HG03159 (cell line): ENCODE measurements around the gene STX8.

Source experiments
- ATAC-seq: cut with Tn5 transposase; IDR thresholded peaks from one replicate; pipeline ENCODE4 v1.9.1; 2021; ENCODE audit warnings: mild to moderate bottlenecking, moderate library complexity; ENCODE audit not compliant: unreplicated experiment

STX8 gene

DNA sequence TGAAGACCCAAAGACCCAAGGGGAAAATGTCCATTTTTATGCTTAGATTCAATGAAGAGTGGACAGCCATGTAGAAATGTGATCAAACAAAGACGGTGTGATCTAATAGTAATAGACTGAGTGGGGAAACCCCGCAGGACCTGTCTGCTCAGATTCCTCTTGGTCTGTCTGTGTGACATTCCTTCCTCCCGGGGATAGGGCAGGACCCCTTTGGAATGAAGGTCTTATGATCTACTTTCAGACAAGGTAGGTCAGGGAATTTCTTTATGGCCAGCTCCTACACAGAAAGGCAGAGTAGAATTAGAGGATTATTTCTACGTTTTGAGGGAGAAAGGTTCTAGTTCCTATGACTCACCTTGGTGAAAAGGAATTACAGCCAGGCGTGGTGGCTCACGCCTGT is 267.6 kb downstream of the STX8 start:
- ATAC-seq = no peak

GRCh38 chr17:9307313-9307998 is 268.2 kb downstream of the STX8 start:
- no peak for ATAC-seq

DNA sequence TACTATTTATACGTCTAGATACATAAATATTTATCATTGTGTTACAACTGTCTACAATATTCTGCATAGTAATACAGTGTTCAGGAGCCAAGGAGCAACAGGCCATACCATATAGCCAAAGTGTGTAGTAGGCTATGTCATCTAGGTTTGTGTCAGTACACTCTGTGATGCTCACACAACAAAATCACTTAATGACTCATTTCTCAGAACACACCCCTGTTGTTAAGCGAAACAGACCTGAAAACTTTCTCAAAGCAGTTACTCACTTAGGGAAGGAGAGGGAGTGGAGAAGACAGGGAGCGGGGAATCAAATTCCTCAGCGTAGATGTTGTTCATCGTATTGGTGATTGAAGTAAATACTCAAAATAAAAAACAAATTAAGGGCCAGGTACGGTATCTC is 269.5 kb downstream of the STX8 start:
- ATAC-seq = no peak

- no peak for ATAC-seq
Measured at GRCh38 chr17:9299695-9300094, 275.9 kb downstream of the STX8 start.

- ATAC-seq = no peak
Measured at GRCh38 chr17:9298776-9299295, 276.8 kb downstream of the STX8 start.

DNA sequence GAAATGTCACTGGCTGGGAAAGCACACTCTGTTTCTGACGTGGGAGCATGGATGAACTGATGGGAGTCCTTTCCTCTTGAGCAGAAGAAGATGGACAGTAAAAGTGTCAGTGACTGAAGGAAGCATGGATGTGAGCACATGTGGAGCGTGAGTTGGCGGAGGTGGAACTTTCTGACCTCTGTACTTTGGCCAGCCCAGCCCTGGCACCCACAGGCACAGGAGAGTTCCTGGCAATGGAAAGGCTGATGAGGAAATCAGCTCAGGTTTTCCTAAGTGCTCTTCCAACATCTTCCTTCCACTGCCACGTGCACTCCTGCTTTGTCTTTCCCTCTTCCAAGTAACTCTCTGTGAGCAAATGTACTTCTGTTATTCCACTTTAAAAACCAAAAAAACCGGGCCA is 277.5 kb downstream of the STX8 start:
- no peak for ATAC-seq

DNA sequence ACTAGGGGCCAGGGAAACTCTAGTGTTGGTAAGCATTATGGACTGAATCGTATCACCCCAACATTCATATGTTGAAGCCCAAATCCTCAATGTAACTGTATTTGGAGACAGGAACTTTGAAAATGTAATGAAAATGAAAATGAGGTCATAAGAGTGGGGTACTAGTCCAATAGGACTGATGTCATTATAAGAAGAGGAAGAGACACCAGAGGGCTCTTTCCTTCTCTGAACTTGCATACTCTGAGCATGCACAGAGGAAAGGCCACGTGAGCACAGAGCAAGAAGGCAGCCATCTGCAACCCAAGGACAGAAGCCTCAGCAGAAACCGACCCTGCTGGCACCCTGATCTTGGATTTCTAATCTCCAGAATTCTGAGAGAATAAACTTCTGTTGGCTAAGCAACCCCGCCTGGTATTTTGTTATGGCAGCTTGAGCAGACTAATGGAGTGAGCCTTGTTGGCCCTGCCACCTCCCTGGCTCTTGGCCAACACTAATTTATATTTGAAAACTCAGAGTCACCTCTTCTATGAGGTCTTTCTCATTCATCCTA is 280.9 kb downstream of the STX8 start:
- no peak for ATAC-seq

DNA sequence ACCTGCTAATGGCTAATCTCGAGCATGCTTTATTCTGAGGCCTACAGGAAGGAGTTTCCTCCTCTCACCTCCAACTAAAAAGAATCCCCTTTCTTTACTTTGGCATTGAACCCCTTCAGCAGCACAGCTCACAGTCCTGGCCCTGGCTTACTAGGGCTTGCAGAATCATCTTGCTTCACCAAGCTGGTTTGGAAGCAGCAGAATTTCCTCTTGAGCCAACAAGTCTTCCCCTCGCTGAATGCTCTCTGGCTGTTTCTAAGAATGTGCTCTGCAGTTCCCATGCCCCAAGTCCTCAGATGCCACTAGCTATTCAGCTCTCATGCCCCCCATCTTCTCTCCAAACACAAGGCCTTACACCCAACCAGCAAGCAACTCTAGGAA is 283.1 kb downstream of the STX8 start:
- ATAC-seq = no peak

DNA sequence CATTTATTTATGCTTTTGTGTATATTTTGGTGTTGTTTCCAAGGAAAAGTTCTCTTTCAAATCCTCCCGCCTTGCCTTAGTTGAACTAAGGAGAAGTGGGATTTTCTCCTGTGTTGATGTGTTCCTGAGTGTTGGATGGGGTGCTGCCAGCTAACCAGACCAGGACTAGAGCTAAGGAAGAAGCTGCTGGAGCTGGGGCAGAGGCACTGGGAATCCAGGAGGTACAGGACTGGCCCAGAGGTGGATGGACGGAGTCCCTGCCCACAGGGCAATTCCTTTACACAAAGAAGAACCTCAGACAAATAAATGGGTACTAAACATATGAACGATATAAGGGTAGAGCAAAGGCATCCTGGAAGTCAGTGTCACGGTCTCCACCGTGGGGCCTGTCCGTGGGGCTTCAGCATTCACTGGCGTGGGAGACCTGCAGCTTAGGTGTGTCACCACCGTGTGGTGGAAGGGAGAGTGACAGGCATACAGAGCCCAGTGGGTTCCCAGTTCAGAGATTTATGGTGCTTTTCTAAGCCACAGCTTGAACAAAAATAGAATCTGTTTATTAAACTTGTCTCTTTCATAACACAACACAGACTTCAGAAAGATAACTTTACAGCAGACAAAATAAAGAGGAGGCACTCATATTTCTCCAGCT is 283.6 kb downstream of the STX8 start:
- no peak for ATAC-seq

GRCh38 chr17:9290226-9290613 is 285.4 kb downstream of the STX8 start:
- no peak for ATAC-seq

- no peak for ATAC-seq
Measured at GRCh38 chr17:9287306-9287705, 288.3 kb downstream of the STX8 start.

DNA sequence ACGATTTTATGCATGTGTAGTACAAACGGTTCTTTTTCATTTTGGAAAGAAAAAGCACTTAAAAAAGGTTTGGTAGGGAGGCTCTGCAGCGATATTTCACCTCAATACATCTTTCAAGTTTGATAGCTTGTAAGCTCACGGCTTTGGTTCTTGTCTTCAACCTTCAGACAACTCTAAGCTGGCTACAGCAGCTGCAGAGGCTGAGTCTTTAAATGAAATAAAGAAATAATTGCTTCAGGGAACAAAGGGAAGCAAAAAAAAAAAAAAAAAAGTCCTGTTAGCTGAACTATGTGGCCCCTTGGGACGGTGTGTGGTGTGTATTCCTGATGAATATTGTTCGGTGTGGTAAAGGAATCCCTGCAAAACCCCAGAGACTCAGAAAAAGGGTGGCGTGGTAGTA is 289.2 kb downstream of the STX8 start:
- ATAC-seq = no peak

DNA sequence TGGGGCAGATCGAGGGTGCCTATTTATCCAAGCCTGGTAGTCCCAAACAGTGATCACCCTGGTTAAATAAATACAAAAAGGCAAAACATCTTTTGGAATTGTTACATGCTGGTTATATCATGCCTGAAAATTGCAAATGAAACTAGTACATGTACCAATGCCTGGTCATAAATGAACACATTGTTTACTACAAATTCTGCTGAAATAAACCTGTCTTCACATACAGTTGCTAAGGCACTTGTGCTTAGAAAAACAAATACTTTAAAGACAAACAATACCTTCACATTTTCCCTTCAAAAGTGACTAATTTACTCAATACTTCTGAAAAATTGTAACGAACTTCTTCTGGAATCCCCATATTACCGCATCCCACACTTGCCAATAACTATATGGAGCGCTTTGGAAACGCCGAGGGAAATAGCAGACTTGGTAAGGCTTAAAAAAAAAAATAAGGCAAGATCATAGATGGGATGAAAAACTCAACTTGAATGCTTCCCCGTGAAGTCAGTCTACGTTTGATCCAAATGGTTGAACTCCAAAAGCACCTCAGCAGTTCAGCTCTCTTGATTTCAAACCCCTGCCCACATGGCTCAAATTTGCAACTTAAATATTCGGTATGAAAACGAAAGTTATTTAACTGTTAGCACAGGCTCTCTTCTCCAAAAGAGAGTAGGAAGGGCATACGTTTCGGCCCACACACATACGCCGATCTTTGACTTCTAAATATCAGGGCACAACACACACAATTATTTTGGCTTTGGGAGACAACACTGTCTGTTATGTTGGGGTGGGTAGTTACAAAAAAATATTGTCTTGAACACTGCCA is 289.8 kb downstream of the STX8 start:
- no peak for ATAC-seq

- no peak for ATAC-seq
Measured at GRCh38 chr17:9284884-9285283, 290.7 kb downstream of the STX8 start.

- ATAC-seq = no peak
Measured at GRCh38 chr17:9283909-9284308, 291.7 kb downstream of the STX8 start.

DNA sequence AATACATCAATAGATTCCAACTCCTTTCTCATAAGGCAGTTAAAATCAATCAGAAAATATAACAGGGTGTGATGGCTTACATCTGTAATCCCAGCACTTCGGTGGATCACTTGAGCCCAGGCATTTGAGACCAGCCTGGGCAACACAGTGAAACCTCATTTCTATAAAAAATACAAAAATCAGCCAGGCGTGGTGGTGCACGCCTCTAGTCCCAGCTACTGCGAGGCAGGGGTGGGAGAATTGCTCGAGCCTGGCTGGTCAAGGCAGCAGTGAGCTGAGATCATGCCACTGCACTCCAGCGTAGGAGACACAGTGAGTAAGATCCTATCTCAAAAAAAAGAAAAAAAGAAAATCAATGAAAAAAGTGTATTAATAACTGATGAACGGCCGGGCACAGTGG is 295.7 kb downstream of the STX8 start:
- ATAC-seq = no peak

DNA sequence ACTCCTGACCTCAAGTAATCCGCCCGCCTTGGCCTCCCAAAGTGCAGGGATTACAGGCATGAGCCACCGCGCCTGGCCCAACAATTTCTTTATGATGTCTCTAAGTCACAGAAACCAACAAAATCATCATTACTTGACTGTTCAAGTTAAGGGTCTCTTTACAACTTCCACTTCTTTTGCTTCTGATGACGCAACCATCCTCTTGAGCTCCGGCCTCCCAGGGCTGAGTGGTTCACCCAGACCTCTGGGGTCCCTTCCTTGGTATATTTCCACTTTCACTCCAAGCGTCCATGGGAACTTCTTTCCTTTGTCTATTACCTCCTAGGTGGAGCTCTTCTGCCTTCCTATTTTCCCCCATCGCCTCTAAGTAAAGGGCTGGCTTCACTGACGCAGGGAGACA is 300.6 kb downstream of the STX8 start:
- ATAC-seq = no peak

DNA sequence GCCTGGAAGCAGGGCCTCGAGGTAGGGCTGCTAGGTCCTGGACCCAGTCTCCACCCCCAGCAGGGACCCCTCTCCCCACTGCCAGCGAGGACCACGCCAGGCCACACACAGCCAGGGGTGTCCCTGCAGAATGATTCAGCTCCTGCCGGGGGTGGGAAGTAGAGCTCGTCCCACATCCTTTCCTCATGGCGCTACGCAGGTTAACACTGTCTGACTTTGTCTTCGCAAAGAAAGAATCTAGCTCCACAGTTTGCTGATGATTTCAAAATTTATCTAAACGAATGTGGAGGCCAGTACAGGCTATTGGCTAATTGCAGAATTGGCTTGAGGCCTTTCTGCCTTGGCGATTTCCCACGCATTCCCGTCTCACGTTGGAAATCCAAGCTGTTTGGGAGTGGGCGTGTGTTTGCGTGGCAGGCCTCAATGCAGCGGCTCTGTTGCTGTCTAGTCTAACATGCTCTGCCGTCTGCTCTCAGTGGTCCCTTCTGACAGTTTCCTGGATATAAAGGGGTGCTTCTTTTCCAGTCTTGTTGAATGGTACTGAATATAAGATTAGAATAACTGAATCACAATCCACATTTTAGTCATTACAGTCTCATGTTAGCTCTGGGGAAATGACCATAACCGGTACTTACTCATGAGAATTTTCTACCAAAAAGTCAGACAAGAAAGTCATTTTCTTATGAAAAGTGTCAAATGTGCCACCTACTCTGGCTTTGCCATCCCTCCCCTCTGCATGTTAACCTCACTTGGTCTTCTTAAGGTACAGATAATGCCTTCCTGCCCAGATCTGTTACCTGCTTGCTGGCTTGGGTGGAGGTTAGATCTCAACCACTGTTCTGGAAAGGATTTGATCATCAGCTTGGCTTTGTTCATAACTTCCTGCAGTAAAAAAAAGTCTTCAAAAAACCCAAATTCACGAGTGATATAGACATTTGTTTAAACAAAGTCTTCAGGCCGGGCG is 301.9 kb downstream of the STX8 start:
- ATAC-seq = no peak

- ATAC-seq = no peak
Measured at GRCh38 chr17:9272501-9273200, 303.0 kb downstream of the STX8 start.

DNA sequence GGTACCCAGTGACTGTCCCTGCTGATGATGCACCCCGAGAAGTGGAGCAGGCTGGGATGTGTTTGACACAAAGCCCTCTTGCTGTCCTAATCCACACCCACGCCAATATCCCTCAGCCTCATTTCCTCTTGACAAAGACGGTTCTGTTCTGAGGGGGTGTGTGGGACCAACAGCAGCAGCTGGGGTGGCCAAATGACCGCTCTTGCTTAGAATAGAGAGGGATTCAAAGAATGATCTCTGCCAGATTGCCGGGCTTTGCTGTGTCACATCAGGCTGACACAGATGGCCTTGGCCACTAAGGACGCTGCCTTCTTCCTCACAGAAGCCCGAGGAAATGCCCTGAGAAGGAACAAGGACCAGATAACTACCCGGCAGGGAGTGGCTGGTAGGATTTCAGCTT is 303.6 kb downstream of the STX8 start:
- ATAC-seq = no peak
